ENCODE measurements around the gene AKNA. TPM values are rescaled to one million over a fixed set of nuclear protein-coding genes. Genes with fewer than 3 reads are reported as not detected.
"Not testable (repeated sequence)": the region's sequence is repeated elsewhere in the genome, so short reads cannot be mapped to it uniquely, and the experiment has no call there.

Gene AKNA
- polyA plus RNA-seq, 3 donors = 3.3 to 147 (median 7.3) TPM

- Histone ChIP-seq H3K9me3 (replicated peaks in 1 of 2; ENCODE audit: control insufficient read depth in 1 of 2, insufficient read depth in 1 of 2, low read length in 2 of 2) (peaks cover 0 to 5% of the 10 kb centered on the region in 2 donors), H3K4me2 (replicated peaks; ENCODE audit: extremely low read depth, low read length, poor library complexity, severe bottlenecking) (no peak overlapping the region), H3K4me3 (replicated peaks in 1 of 3; ENCODE audit: low read depth in 2 of 3, low read length in 3 of 3) (no peak overlapping the region), H3K27ac (ENCODE audit: low read depth in 1 of 2, low read length in 2 of 2) (no peak overlapping the region), H2AFZ (ENCODE audit: insufficient read depth, low read depth, low read length, poor library complexity, severe bottlenecking) (no peak overlapping the region), H3K9ac (ENCODE audit: insufficient read depth, low read length, poor library complexity, severe bottlenecking) (no peak overlapping the region), H3K36me3 (replicated peaks in 1 of 2; ENCODE audit: control insufficient read depth in 1 of 2, insufficient read depth in 2 of 2, low read length in 2 of 2) (peaks cover 0 to 6% of the 10 kb centered on the region in 2 donors), H3K79me2 (ENCODE audit: insufficient read depth, low read length) (no peaks in the 10 kb centered on the region), H3K4me1 (ENCODE audit: control insufficient read depth in 1 of 2, insufficient read depth in 2 of 2, low read length in 2 of 2) (peaks cover 0 to 3% of the 10 kb centered on the region in 2 donors), H3K27me3 (ENCODE audit: control insufficient read depth in 2 of 2, insufficient read depth in 2 of 2, low read length in 2 of 2) (no peaks in the 10 kb centered on the region), H4K20me1 (ENCODE audit: insufficient read depth, low read length) (no peaks in the 10 kb centered on the region)
- peaks cover 0 to 2% (median 0%) of the 10 kb centered on the region in 7 donors for H3K9me3 Mint-ChIP-seq
- H3K27ac Mint-ChIP-seq = no peak overlapping the region
- H3K27me3 Mint-ChIP-seq (ENCODE audit: low read depth in 3 of 3) = peaks cover 0 to 5% (median 0%) of the 10 kb centered on the region in 3 donors
- intact Hi-C loops (cut with micrococcal nuclease) = no loop called here
- H3K4me3 Mint-ChIP-seq = no peak overlapping the region
- no peak for DNase-seq
- TF ChIP-seq CTCF (IDR thresholded peaks at IDR 0.05) = no peak
- peaks cover 4% of the 10 kb centered on the region for H3K4me1 Mint-ChIP-seq
- no peaks in the 10 kb centered on the region for H3K36me3 Mint-ChIP-seq
- WGBS (ENCODE audit: insufficient coverage) = 94% methylated on average over 5 of the region's 8 CpGs
These were observed 63.3 kb downstream of the AKNA start for GRCh38 chr9:114324492-114324891.

- WGBS (ENCODE audit: insufficient coverage) = 100% methylated on average over 2 of the region's 6 CpGs
- H3K4me1 Mint-ChIP-seq; H3K9ac ChIP-seq (ENCODE audit: insufficient read depth, low read length, poor library complexity, severe bottlenecking); H3K36me3 Mint-ChIP-seq; H3K9me3 ChIP-seq (replicated peaks in 1 of 2; ENCODE audit: control insufficient read depth in 1 of 2, insufficient read depth in 1 of 2, low read length in 2 of 2); H3K27ac Mint-ChIP-seq; H3K4me2 ChIP-seq (replicated peaks; ENCODE audit: extremely low read depth, low read length, poor library complexity, severe bottlenecking); H3K79me2 ChIP-seq (ENCODE audit: insufficient read depth, low read length); H3K9me3 Mint-ChIP-seq; H2AFZ ChIP-seq (ENCODE audit: insufficient read depth, low read depth, low read length, poor library complexity, severe bottlenecking); H3K27me3 Mint-ChIP-seq (ENCODE audit: low read depth in 3 of 3); intact Hi-C loops (cut with micrococcal nuclease); H3K27me3 ChIP-seq (ENCODE audit: control insufficient read depth in 2 of 2, insufficient read depth in 2 of 2, low read length in 2 of 2); H3K4me3 Mint-ChIP-seq; H3K4me3 ChIP-seq (replicated peaks in 1 of 3; ENCODE audit: low read depth in 2 of 3, low read length in 3 of 3); DNase-seq; H3K36me3 ChIP-seq (replicated peaks in 1 of 2; ENCODE audit: control insufficient read depth in 1 of 2, insufficient read depth in 2 of 2, low read length in 2 of 2); H3K4me1 ChIP-seq (ENCODE audit: control insufficient read depth in 1 of 2, insufficient read depth in 2 of 2, low read length in 2 of 2); H3K27ac ChIP-seq (ENCODE audit: low read depth in 1 of 2, low read length in 2 of 2); H4K20me1 ChIP-seq (ENCODE audit: insufficient read depth, low read length): not testable (repeated sequence)
These were observed 63.9 kb downstream of the AKNA start for GRCh38 chr9:114323849-114324248.

GRCh38 chr9:114322831-114323531, 64.8 kb downstream of the AKNA start, which contains the start of gene ORM1:
Gene ORM1 (plus strand): TSS chr9:114323098. CDS start chr9:114323134, 36 bp downstream.
- DNase-seq; H3K9me3 Mint-ChIP-seq; H3K4me3 Mint-ChIP-seq; H4K20me1 ChIP-seq (ENCODE audit: insufficient read depth, low read length); H3K27me3 Mint-ChIP-seq (ENCODE audit: low read depth in 3 of 3); H3K27ac Mint-ChIP-seq; H3K27me3 ChIP-seq (ENCODE audit: control insufficient read depth in 2 of 2, insufficient read depth in 2 of 2, low read length in 2 of 2); H3K79me2 ChIP-seq (ENCODE audit: insufficient read depth, low read length); H3K4me2 ChIP-seq (replicated peaks; ENCODE audit: extremely low read depth, low read length, poor library complexity, severe bottlenecking); intact Hi-C loops (cut with micrococcal nuclease); H3K9ac ChIP-seq (ENCODE audit: insufficient read depth, low read length, poor library complexity, severe bottlenecking); H2AFZ ChIP-seq (ENCODE audit: insufficient read depth, low read depth, low read length, poor library complexity, severe bottlenecking); H3K27ac ChIP-seq (ENCODE audit: low read depth in 1 of 2, low read length in 2 of 2); H3K4me1 ChIP-seq (ENCODE audit: control insufficient read depth in 1 of 2, insufficient read depth in 2 of 2, low read length in 2 of 2); H3K9me3 ChIP-seq (replicated peaks in 1 of 2; ENCODE audit: control insufficient read depth in 1 of 2, insufficient read depth in 1 of 2, low read length in 2 of 2); H3K36me3 ChIP-seq (replicated peaks in 1 of 2; ENCODE audit: control insufficient read depth in 1 of 2, insufficient read depth in 2 of 2, low read length in 2 of 2); H3K4me3 ChIP-seq (replicated peaks in 1 of 3; ENCODE audit: low read depth in 2 of 3, low read length in 3 of 3); H3K36me3 Mint-ChIP-seq: not testable (repeated sequence)
- peaks cover 11% of the 10 kb centered on the region for H3K4me1 Mint-ChIP-seq
- WGBS (ENCODE audit: insufficient coverage) = no CpG with 5 or more reads among the region's 15 CpGs

- intact Hi-C loops (cut with micrococcal nuclease); H3K79me2 ChIP-seq (ENCODE audit: insufficient read depth, low read length); H4K20me1 ChIP-seq (ENCODE audit: insufficient read depth, low read length); H3K36me3 Mint-ChIP-seq; H3K27ac Mint-ChIP-seq; H3K27me3 Mint-ChIP-seq (ENCODE audit: low read depth in 3 of 3); H3K9me3 ChIP-seq (replicated peaks in 1 of 2; ENCODE audit: control insufficient read depth in 1 of 2, insufficient read depth in 1 of 2, low read length in 2 of 2); DNase-seq; H3K4me2 ChIP-seq (replicated peaks; ENCODE audit: extremely low read depth, low read length, poor library complexity, severe bottlenecking); H3K27ac ChIP-seq (ENCODE audit: low read depth in 1 of 2, low read length in 2 of 2); H3K27me3 ChIP-seq (ENCODE audit: control insufficient read depth in 2 of 2, insufficient read depth in 2 of 2, low read length in 2 of 2); H3K9ac ChIP-seq (ENCODE audit: insufficient read depth, low read length, poor library complexity, severe bottlenecking); H2AFZ ChIP-seq (ENCODE audit: insufficient read depth, low read depth, low read length, poor library complexity, severe bottlenecking); H3K36me3 ChIP-seq (replicated peaks in 1 of 2; ENCODE audit: control insufficient read depth in 1 of 2, insufficient read depth in 2 of 2, low read length in 2 of 2); H3K4me3 Mint-ChIP-seq; H3K4me3 ChIP-seq (replicated peaks in 1 of 3; ENCODE audit: low read depth in 2 of 3, low read length in 3 of 3); H3K9me3 Mint-ChIP-seq: not testable (repeated sequence)
- H3K4me1 ChIP-seq (ENCODE audit: control insufficient read depth in 1 of 2, insufficient read depth in 2 of 2, low read length in 2 of 2) = peaks cover 14 to 16% of the 10 kb centered on the region in 2 donors
- WGBS (ENCODE audit: insufficient coverage) = 100% methylated on average over 2 of the region's 12 CpGs
- peaks cover 17% of the 10 kb centered on the region for H3K4me1 Mint-ChIP-seq
These were observed 65.5 kb downstream of the AKNA start for GRCh38 chr9:114322160-114322818.
